Activated gamma-delta T cell treated with Interleukin-2 at 50 U/mL for 16 hours (primary cell): ENCODE measurements around the gene TBC1D5.
"Not testable (repeated sequence)": the region's sequence is repeated elsewhere in the genome, so short reads cannot be mapped to it uniquely, and the experiment has no call there.

Experiments
- DNase-seq: peaks from one replicate; pipeline ENCODE4 v3.0.0-alpha.2; 2020

The TBC1D5 gene

DNA sequence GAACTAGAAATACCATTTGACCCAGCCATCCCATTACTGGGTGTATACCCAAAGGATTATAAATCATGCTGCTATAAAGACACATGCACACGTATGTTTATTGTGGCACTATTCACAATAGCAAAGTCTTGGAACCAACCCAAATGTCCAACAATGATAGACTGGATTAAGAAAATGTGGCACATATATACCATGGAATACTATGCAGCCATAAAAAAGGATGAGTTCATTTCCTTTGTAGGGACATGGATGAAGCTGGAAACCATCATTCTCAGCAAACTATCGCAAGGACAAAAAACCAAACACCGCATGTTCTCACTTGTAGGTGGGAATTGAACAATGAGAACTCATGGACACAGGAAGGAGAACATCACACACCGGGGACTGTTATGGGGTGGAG is 210.0 kb downstream of the TBC1D5 start:
- not testable (repeated sequence) for DNase-seq

DNA sequence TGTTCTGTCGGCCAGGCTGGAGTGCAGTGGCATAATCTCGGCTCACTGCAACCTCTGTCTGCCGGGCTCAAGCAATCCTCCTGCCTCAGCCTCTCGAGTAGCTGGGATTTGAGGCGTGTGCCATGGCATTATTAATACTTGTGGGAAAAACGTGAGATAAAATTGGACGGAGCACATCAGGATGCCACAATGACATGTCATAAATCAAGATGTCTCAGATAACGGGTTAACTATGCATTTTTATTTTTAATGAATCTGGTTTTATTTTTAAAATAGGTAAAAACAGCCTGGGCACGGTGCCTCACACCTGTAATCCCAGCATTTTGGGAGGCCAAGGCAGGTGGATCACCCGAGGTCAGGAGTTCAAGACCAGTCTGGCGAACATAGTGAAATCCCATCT is 212.8 kb downstream of the TBC1D5 start:
- no peak for DNase-seq

DNA sequence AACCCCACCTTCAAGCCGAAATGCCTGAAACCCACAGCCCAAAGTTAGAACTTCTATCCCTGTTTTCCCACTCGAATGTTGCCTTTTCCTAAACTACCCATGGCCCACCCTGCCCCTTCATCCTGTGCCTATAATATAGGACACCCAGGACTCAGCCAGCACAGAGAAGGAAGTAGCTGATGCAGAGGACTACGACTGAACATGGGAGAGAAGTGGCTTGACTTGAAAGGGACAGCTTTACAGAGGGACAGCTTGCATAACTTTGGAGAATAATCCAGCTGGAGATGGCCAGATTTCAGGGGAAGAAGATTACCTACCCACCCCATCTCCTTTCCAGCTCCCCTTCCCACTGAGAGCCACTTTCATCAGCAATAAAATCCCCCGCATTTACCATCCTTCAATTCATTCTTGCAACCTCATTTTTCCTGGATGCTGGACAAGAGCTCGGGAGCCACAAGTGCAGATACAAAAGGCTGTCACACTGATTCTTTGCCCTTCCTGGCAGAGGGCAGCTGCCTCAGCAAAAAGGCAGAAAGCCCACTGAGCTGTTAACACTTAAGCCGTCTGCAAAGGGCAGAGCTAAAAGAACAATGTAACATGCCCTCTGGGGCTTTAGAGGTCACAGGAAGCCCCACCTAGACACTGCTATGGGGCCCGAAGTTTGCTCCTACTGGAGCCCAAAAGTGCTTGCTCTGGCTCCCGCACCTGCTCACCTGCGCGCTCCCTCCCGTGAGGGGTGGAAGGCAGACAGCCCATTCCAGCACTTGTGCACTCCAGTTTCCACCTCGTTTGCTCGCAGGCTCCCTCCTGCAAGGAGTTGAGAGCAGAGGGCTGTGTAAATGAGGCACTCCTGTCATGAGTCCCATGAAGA is 224.0 kb downstream of the TBC1D5 start:
- no peak for DNase-seq

- DNase-seq = no peak
Measured at GRCh38 chr3:17515445-17516234, 226.8 kb downstream of the TBC1D5 start.

DNA sequence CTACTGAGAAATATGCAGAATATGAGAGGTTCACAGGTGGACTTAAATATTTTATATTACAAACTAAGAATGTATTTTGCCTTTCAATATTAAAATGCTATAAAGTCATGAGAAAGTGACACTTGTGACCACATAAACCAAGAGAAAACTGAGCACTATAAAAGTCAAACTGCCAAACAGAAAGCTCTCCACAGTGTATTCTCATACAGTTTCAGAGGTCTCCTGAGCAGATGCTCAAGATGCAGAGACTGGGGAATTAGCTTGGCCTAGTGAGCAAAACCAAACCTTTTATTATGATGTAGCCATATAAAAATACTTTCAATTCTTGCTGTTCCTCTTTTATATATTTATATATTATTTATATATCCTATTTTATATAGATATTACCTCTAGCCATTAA is 227.8 kb downstream of the TBC1D5 start:
- no peak for DNase-seq

- DNase-seq = no peak
Measured at GRCh38 chr3:17510265-17510664, 232.2 kb downstream of the TBC1D5 start.

DNA sequence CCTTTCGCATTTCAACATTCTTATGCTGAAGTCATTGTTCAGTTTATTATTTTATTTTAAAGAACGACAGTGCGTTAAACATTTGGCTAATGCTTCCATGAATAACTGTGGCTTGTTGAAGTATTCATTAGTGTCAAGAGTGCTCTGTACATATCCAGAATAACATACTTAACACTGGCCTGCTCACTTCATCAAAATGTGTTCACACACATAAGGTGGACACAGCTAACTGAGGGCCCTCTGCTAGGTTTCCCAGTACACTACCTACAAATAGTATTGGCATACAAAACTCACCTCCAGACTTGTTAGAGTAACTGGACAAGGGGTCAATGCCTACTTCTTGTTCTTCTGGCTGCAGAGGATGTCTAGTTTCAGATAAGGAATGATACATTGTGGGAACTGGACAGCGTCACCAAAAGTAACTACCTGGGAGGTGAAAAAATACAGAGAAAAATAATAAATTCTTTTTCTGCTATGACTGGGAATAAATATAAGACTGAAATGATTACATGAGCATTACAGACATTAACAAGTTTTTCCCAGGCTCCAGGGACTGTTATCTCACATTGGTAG is 234.2 kb downstream of the TBC1D5 start:
- no peak for DNase-seq

DNA sequence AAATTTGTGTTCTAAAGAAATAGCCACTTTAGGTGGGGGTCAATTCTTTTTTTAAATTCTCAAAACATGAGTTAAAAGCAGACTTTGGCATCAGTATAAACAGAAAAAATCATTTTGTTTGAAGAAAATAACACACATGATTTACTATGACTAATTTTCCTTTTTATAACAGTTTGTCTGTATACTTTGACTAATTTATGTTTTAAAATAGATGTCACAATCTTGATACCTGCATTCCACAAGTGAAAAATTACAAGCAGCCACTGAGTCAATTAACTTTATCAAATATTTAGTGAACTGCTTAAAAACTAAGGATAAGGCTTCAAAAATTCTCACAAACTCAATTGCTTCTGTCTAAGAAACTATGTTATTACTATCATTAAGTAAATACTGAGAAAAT is 235.0 kb downstream of the TBC1D5 start:
- DNase-seq = no peak

- no peak for DNase-seq
Measured at GRCh38 chr3:17505856-17506255, 236.6 kb downstream of the TBC1D5 start.

DNA sequence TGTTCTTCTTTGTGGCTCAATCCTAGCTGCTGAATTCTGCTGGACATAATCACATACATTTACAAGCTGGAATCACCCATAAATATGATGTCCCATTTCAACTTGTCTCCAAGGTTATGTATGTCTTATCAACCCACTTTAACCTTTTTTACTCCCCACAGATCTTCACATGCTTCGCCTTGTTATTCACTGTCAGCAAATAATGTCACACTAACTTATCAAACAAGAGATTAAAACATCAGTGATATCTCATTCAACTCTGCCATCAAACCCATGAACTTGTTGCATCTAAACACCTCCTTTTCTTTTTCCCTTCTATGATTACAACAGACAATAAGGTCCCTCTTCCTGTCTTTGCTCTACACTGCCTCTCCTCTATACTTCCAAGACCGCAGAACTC is 240.7 kb downstream of the TBC1D5 start:
- no peak for DNase-seq

- DNase-seq = no peak
Measured at GRCh38 chr3:17500618-17501017, 241.8 kb downstream of the TBC1D5 start.

- DNase-seq = no peak
Measured at GRCh38 chr3:17494117-17494809, 248.2 kb downstream of the TBC1D5 start.

- DNase-seq = no peak
Measured at GRCh38 chr3:17491601-17492000, 250.8 kb downstream of the TBC1D5 start.

- not testable (repeated sequence) for DNase-seq
Measured at GRCh38 chr3:17491190-17491589, 251.2 kb downstream of the TBC1D5 start.

- no peak for DNase-seq
Measured at GRCh38 chr3:17489139-17489538, 253.3 kb downstream of the TBC1D5 start.

DNA sequence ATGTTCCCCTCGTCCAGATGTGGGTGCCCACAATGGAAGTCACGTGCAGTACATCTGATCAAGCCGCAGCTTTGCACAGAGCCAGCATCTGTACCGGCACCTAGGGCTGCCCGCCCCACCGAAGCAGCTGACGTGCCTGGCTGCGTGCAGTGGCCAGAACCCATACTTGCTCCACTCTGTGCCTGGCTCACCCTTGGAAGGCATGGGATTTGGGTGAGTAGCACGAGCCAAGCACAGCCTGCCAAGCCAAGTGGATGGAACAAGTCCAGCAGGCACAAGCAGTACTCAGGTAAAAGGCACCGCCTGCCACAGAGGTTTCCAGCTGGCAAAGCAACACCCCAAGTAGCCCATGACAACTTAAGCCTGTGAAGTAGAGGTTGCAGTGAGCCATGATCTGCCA is 261.3 kb downstream of the TBC1D5 start:
- no peak for DNase-seq

- no peak for DNase-seq
Measured at GRCh38 chr3:17479681-17480405, 262.6 kb downstream of the TBC1D5 start.

DNA sequence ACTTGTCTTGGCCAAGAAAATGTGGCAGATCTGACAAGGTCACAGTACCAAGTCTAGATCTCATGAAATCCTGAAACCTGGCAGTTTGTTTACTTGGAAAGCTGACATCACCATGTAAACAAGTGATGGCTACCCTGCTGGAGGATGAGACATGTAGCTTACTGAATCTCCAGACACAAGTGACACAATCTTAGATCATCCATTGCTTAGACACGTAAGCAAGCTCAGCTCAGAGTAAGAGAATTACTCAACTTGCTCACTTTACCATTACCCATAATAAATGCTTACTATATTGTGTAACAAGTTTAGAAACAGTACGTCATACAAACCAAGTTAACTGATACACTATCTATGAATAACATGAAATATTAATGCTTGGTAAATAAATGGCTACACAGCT is 263.8 kb downstream of the TBC1D5 start:
- DNase-seq = no peak

GRCh38 chr3:17473761-17474160 is 268.7 kb downstream of the TBC1D5 start:
- DNase-seq = no peak

- no peak for DNase-seq
Measured at GRCh38 chr3:17469954-17470353, 272.5 kb downstream of the TBC1D5 start.

- no peak for DNase-seq
Measured at GRCh38 chr3:17469520-17469919, 272.9 kb downstream of the TBC1D5 start.

DNA sequence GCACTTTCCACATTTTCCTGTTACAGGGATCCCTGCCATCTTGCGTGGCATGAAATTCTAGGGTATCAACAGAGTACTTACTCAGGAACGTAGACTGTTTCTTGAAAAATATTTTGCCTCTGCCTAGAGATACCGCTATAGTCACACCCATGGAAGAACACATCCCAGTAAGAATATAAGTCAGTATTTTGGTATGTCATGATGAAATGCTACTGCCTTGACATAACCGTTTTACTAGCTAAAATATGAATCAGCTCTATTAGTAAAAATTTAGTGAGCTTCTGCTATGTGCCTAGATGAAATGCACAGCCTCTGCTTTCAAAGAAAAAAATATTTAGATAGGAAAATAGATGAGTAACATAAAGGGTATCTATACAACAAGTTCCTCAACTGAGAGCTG is 276.4 kb downstream of the TBC1D5 start:
- DNase-seq = no peak
